Measurements from ENCODE around the gene CDH4. TPM values are rescaled to one million over a fixed set of nuclear protein-coding genes. Genes with fewer than 3 reads are reported as not detected.

Gene CDH4
- total and polyA plus RNA-seq, 2 of the 13 experiments (the other 11 are each of a cell fraction or from before 2014, with no cell fraction given): not detected

DNA sequence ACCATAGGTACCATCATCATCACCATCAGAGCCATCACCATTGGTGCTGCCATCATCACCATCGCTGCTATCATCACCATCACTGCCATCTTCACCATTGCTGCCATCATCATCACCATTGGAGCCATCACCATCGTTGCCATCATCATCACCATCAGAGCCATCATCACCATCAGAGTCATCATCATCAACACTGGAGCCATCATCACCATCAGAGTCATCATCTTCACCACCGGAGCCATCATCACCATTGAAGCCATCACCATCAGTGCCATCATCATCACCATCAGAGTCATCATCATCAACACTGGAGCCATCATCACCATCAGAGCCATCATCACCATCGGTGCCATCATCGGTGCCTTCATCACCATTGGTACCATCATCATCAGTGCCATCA lies 474.9 kb downstream of the CDH4 start (continued):
- TF ChIP-seq, protein P1, sequence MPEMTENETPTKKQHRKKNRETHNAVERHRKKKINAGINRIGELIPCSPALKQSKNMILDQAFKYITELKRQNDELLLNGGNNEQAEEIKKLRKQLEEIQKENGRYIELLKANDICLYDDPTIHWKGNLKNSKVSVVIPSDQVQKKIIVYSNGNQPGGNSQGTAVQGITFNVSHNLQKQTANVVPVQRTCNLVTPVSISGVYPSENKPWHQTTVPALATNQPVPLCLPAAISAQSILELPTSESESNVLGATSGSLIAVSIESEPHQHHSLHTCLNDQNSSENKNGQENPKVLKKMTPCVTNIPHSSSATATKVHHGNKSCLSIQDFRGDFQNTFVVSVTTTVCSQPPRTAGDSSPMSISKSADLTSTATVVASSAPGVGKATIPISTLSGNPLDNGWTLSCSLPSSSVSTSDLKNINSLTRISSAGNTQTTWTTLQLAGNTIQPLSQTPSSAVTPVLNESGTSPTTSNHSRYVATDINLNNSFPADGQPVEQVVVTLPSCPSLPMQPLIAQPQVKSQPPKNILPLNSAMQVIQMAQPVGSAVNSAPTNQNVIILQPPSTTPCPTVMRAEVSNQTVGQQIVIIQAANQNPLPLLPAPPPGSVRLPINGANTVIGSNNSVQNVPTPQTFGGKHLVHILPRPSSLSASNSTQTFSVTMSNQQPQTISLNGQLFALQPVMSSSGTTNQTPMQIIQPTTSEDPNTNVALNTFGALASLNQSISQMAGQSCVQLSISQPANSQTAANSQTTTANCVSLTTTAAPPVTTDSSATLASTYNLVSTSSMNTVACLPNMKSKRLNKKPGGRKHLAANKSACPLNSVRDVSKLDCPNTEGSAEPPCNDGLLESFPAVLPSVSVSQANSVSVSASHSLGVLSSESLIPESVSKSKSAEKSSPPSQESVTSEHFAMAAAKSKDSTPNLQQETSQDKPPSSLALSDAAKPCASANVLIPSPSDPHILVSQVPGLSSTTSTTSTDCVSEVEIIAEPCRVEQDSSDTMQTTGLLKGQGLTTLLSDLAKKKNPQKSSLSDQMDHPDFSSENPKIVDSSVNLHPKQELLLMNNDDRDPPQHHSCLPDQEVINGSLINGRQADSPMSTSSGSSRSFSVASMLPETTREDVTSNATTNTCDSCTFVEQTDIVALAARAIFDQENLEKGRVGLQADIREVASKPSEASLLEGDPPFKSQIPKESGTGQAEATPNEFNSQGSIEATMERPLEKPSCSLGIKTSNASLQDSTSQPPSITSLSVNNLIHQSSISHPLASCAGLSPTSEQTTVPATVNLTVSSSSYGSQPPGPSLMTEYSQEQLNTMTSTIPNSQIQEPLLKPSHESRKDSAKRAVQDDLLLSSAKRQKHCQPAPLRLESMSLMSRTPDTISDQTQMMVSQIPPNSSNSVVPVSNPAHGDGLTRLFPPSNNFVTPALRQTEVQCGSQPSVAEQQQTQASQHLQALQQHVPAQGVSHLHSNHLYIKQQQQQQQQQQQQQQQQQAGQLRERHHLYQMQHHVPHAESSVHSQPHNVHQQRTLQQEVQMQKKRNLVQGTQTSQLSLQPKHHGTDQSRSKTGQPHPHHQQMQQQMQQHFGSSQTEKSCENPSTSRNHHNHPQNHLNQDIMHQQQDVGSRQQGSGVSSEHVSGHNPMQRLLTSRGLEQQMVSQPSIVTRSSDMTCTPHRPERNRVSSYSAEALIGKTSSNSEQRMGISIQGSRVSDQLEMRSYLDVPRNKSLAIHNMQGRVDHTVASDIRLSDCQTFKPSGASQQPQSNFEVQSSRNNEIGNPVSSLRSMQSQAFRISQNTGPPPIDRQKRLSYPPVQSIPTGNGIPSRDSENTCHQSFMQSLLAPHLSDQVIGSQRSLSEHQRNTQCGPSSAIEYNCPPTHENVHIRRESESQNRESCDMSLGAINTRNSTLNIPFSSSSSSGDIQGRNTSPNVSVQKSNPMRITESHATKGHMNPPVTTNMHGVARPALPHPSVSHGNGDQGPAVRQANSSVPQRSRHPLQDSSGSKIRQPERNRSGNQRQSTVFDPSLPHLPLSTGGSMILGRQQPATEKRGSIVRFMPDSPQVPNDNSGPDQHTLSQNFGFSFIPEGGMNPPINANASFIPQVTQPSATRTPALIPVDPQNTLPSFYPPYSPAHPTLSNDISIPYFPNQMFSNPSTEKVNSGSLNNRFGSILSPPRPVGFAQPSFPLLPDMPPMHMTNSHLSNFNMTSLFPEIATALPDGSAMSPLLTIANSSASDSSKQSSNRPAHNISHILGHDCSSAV (CRISPR knock-in tag; IDR thresholded peaks at IDR 0.05; ENCODE audit: borderline replicate concordance): no peak
- TF ChIP-seq RFXANK (CRISPR knock-in tag; IDR thresholded peaks at IDR 0.05) (no peak), ZNF746 (CRISPR knock-in tag; IDR thresholded peaks at IDR 0.05) (no peak), PAF1 (CRISPR knock-in tag; IDR thresholded peaks at IDR 0.05) (no peak), ZSCAN25 (CRISPR knock-in tag; IDR thresholded peaks at IDR 0.05) (no peak), ZFP41 (CRISPR knock-in tag; IDR thresholded peaks at IDR 0.05; ENCODE audit: borderline replicate concordance) (no peak), ZNF282 (IDR thresholded peaks at IDR 0.05; ENCODE audit: partially characterized antibody) (peak; percentile 13), ARNTL (CRISPR knock-in tag; IDR thresholded peaks at IDR 0.05) (no peak), POLR2AphosphoS5 (IDR thresholded peaks at IDR 0.05; ENCODE audit: low read depth, low read length) (no peak), ZNF644 (CRISPR knock-in tag; IDR thresholded peaks at IDR 0.05; ENCODE audit: low read depth) (no peak), SALL2 (CRISPR knock-in tag; IDR thresholded peaks at IDR 0.05) (no peak), POLR2G (IDR thresholded peaks at IDR 0.05; ENCODE audit: low read depth, low read length) (no peak), NCOR1 (IDR thresholded peaks at IDR 0.05; ENCODE audit: borderline replicate concordance, low read length) (no peak), NFRKB (IDR thresholded peaks at IDR 0.05) (no peak), ETV6 (CRISPR knock-in tag; conservative IDR thresholded peaks at IDR 0.05) (no peak), PLRG1 (conservative IDR thresholded peaks at IDR 0.05) (0 out of 2 replicates have a peak, but pooled peaks have one; percentile 32)
- TF ChIP-seq, protein P2, sequence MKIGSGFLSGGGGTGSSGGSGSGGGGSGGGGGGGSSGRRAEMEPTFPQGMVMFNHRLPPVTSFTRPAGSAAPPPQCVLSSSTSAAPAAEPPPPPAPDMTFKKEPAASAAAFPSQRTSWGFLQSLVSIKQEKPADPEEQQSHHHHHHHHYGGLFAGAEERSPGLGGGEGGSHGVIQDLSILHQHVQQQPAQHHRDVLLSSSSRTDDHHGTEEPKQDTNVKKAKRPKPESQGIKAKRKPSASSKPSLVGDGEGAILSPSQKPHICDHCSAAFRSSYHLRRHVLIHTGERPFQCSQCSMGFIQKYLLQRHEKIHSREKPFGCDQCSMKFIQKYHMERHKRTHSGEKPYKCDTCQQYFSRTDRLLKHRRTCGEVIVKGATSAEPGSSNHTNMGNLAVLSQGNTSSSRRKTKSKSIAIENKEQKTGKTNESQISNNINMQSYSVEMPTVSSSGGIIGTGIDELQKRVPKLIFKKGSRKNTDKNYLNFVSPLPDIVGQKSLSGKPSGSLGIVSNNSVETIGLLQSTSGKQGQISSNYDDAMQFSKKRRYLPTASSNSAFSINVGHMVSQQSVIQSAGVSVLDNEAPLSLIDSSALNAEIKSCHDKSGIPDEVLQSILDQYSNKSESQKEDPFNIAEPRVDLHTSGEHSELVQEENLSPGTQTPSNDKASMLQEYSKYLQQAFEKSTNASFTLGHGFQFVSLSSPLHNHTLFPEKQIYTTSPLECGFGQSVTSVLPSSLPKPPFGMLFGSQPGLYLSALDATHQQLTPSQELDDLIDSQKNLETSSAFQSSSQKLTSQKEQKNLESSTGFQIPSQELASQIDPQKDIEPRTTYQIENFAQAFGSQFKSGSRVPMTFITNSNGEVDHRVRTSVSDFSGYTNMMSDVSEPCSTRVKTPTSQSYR (CRISPR knock-in tag; IDR thresholded peaks at IDR 0.05; ENCODE audit: borderline replicate concordance): no peak
- TF ChIP-seq, protein P3, sequence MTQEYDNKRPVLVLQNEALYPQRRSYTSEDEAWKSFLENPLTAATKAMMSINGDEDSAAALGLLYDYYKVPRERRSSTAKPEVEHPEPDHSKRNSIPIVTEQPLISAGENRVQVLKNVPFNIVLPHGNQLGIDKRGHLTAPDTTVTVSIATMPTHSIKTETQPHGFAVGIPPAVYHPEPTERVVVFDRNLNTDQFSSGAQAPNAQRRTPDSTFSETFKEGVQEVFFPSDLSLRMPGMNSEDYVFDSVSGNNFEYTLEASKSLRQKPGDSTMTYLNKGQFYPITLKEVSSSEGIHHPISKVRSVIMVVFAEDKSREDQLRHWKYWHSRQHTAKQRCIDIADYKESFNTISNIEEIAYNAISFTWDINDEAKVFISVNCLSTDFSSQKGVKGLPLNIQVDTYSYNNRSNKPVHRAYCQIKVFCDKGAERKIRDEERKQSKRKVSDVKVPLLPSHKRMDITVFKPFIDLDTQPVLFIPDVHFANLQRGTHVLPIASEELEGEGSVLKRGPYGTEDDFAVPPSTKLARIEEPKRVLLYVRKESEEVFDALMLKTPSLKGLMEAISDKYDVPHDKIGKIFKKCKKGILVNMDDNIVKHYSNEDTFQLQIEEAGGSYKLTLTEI (CRISPR knock-in tag; conservative IDR thresholded peaks at IDR 0.05): no peak

Measured in HepG2 (cell line).